HepG2 (cell line): ENCODE results near the gene SIRT1. TPM values are rescaled to one million over a fixed set of nuclear protein-coding genes. Genes with fewer than 3 reads are reported as not detected.
A peak's percentile ranks its signal among the peaks of the same experiment; 100 is the strongest.

Experiments
- ADNP ChIP-seq: sonication (generic); formaldehyde crosslinking; IDR thresholded peaks from 2 replicates; pipeline ENCODE4 v1.4.0; 2020; ENCODE audit warnings: missing genetic modification reagents
- CENPX ChIP-seq: sonication (generic); formaldehyde crosslinking; IDR thresholded peaks from 2 replicates; pipeline ENCODE4 v1.9.0; 2021; ENCODE audit warnings: mild to moderate bottlenecking, missing genetic modification reagents, moderate library complexity
- CREM ChIP-seq, 2 experiments: sonication (generic) in 1 of 2; formaldehyde crosslinking in 1 of 2; IDR thresholded peaks; 2 replicates each; pipeline versions ENCODE4 v1.4.0 to v1.6.1; 2016 to 2020; ENCODE audit warnings: antibody characterized with exemption in 1 of 2, mild to moderate bottlenecking in 1 of 2, missing genetic modification reagents in 1 of 2
- DR1 ChIP-seq: sonication (generic); formaldehyde crosslinking; IDR thresholded peaks from 2 replicates; pipeline ENCODE4 v1.8.0; 2021; ENCODE audit warnings: mild to moderate bottlenecking, missing genetic modification reagents, inconsistent platforms
- GATA4 ChIP-seq: sonication (generic); IDR thresholded peaks from 2 replicates; pipeline ENCODE4 v1.6.1; 2016; ENCODE audit warnings: antibody characterized with exemption, low read depth, borderline replicate concordance
- GLI4 ChIP-seq: sonication (generic); formaldehyde crosslinking; IDR thresholded peaks from 2 replicates; pipeline ENCODE4 v1.5.1; 2020; ENCODE audit warnings: missing genetic modification reagents, mild to moderate bottlenecking, moderate library complexity, borderline replicate concordance
- HNF4A ChIP-seq: sonication (generic); formaldehyde crosslinking; IDR thresholded peaks from 2 replicates; pipeline ENCODE4 v1.4.0; 2020; ENCODE audit warnings: missing genetic modification reagents
- HNRNPLL ChIP-seq: fragments of 200-400 bp; formaldehyde crosslinking; IDR thresholded peaks from 2 replicates; pipeline ENCODE4 v1.6.1; 2017; ENCODE audit warnings: mild to moderate bottlenecking, low read depth, low read length; ENCODE audit not compliant: poor library complexity, severe bottlenecking
- IRX3 ChIP-seq: sonication (generic); formaldehyde crosslinking; IDR thresholded peaks from 2 replicates; pipeline ENCODE4 v1.8.1; 2023; ENCODE audit warnings: mild to moderate bottlenecking, low read depth, missing genetic modification reagents, borderline replicate concordance
- KDM5B ChIP-seq: sonication (generic); formaldehyde crosslinking; IDR thresholded peaks from 2 replicates; pipeline ENCODE4 v1.4.0; 2020; ENCODE audit warnings: missing genetic modification reagents, mild to moderate bottlenecking, borderline replicate concordance
- NAIF1 ChIP-seq: sonication (generic); formaldehyde crosslinking; IDR thresholded peaks from 2 replicates; pipeline ENCODE4 v1.5.0; 2020; ENCODE audit warnings: mild to moderate bottlenecking, missing genetic modification reagents, borderline replicate concordance
- NFE2L1 ChIP-seq: sonication (generic); formaldehyde crosslinking; IDR thresholded peaks from 2 replicates; pipeline ENCODE4 v1.4.0; 2020; ENCODE audit warnings: missing genetic modification reagents, mild to moderate bottlenecking, borderline replicate concordance
- RFXAP ChIP-seq: sonication (generic); formaldehyde crosslinking; IDR thresholded peaks from 2 replicates; pipeline ENCODE4 v1.4.0; 2020; ENCODE audit warnings: missing genetic modification reagents, borderline replicate concordance
- ZFP90 ChIP-seq: sonication (generic); formaldehyde crosslinking; IDR thresholded peaks from 2 replicates; pipeline ENCODE4 v1.8.0; 2022; ENCODE audit warnings: missing genetic modification reagents, mild to moderate bottlenecking, inconsistent platforms, borderline replicate concordance
- ZNF138 ChIP-seq: sonication (generic); formaldehyde crosslinking; IDR thresholded peaks from 2 replicates; pipeline ENCODE4 v1.5.0; 2020; ENCODE audit warnings: mild to moderate bottlenecking, low read depth, missing genetic modification reagents
- ZNF547 ChIP-seq: sonication (generic); formaldehyde crosslinking; IDR thresholded peaks from 2 replicates; pipeline ENCODE4 v1.5.1; 2020; ENCODE audit warnings: mild to moderate bottlenecking, missing genetic modification reagents
- ZNF670 ChIP-seq: sonication (generic); formaldehyde crosslinking; IDR thresholded peaks from 2 replicates; pipeline ENCODE4 v1.8.0; 2022; ENCODE audit warnings: mild to moderate bottlenecking, missing genetic modification reagents, borderline replicate concordance
- ZNF766 ChIP-seq: sonication (generic); formaldehyde crosslinking; IDR thresholded peaks from 2 replicates; pipeline ENCODE4 v1.5.0; 2020; ENCODE audit warnings: missing genetic modification reagents, borderline replicate concordance
- ZNF790 ChIP-seq: sonication (generic); formaldehyde crosslinking; IDR thresholded peaks from 2 replicates; pipeline ENCODE4 v1.8.0; 2022; ENCODE audit warnings: missing genetic modification reagents, mild to moderate bottlenecking, borderline replicate concordance
- polyA plus RNA-seq, 8 experiments: library from polyadenylated mRNA; depleted of rRNA in 3 of 8; stranded (reverse) in 7 of 8; unstranded in 1 of 8; fragments of >200 nt; fragmentation: Illumina TruSeq in 4 of 8; extraction: Trizol in 4 of 8; gene quantifications; 2 replicates each; pipeline versions ENCODE4 v1.2.1 to v1.2.3, GENCODE V29; 2011 to 2016; ENCODE audit warnings: low read depth in 4 of 8, missing spikeins in 1 of 8, mixed read lengths in 1 of 8; ENCODE audit not compliant: insufficient read depth in 1 of 8
- total RNA-seq, 5 experiments: library from RNA; depleted of rRNA; stranded (reverse); fragments of >200 nt; fragmentation: Illumina TruSeq; extraction: Trizol; gene quantifications; 2 replicates each; pipeline ENCODE4 v1.2.3, GENCODE V29; 2016; ENCODE audit warnings: low read depth in 1 of 5
- TF ChIP-seq, protein P1 (sequence below): sonication (generic); formaldehyde crosslinking; IDR thresholded peaks from 2 replicates; pipeline ENCODE4 v1.4.0; 2020; ENCODE audit warnings: mild to moderate bottlenecking, missing genetic modification reagents
- TF ChIP-seq, protein P2 (sequence below): sonication (generic); formaldehyde crosslinking; IDR thresholded peaks from 2 replicates; pipeline ENCODE4 v1.5.1; 2020; ENCODE audit warnings: mild to moderate bottlenecking, moderate library complexity, missing genetic modification reagents
- TF ChIP-seq, protein P3 (sequence below): IDR thresholded peaks from 2 replicates; pipeline ENCODE4 v1.6.1; 2016; ENCODE audit warnings: missing compliant biosample characterization, missing genetic modification reagents, borderline replicate concordance
- TF ChIP-seq, protein P4 (sequence below): sonication (generic); formaldehyde crosslinking; IDR thresholded peaks from 2 replicates; pipeline ENCODE4 v1.5.0; 2020; ENCODE audit warnings: mild to moderate bottlenecking, missing genetic modification reagents

Gene SIRT1
- total and polyA plus RNA-seq, 2 of the 13 experiments (the other 11 are each of a cell fraction or from before 2014, with no cell fraction given) = 9.4 to 10.2 TPM

- TF ChIP-seq GATA4 (no peak), ZNF766 (no peak), IRX3 (no peak), ZFP90 (CRISPR knock-in tag) (no peak), GLI4 (CRISPR knock-in tag) (no peak), ZNF138 (CRISPR knock-in tag) (no peak), NAIF1 (CRISPR knock-in tag) (0 out of 2 replicates have a peak, but pooled peaks have one; percentile 37), CENPX (CRISPR knock-in tag) (no peak), HNF4A (CRISPR knock-in tag) (no peak), RFXAP (CRISPR knock-in tag) (no peak), ZNF547 (CRISPR knock-in tag) (peak; percentile 14; the same call in 1 of the 2 replicates), ZNF670 (no peak), NFE2L1 (CRISPR knock-in tag) (no peak), ZNF790 (no peak), DR1 (CRISPR knock-in tag) (peak; percentile 29), KDM5B (CRISPR knock-in tag) (peak; percentile 56; the same call in 1 of the 2 replicates), ADNP (CRISPR knock-in tag) (no peak), CREM (IDR thresholded peaks at IDR 0.05) (peak; percentile 84), CREM (CRISPR knock-in tag; IDR thresholded peaks at IDR 0.05) (no peak), HNRNPLL (no peak)
- TF ChIP-seq, protein P1, sequence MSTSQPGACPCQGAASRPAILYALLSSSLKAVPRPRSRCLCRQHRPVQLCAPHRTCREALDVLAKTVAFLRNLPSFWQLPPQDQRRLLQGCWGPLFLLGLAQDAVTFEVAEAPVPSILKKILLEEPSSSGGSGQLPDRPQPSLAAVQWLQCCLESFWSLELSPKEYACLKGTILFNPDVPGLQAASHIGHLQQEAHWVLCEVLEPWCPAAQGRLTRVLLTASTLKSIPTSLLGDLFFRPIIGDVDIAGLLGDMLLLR (CRISPR knock-in tag) = no peak; the same call in 1 of the 2 replicates
- TF ChIP-seq, protein P2, sequence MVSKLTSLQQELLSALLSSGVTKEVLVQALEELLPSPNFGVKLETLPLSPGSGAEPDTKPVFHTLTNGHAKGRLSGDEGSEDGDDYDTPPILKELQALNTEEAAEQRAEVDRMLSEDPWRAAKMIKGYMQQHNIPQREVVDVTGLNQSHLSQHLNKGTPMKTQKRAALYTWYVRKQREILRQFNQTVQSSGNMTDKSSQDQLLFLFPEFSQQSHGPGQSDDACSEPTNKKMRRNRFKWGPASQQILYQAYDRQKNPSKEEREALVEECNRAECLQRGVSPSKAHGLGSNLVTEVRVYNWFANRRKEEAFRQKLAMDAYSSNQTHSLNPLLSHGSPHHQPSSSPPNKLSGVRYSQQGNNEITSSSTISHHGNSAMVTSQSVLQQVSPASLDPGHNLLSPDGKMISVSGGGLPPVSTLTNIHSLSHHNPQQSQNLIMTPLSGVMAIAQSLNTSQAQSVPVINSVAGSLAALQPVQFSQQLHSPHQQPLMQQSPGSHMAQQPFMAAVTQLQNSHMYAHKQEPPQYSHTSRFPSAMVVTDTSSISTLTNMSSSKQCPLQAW (CRISPR knock-in tag) = no peak
- TF ChIP-seq, protein P3, sequence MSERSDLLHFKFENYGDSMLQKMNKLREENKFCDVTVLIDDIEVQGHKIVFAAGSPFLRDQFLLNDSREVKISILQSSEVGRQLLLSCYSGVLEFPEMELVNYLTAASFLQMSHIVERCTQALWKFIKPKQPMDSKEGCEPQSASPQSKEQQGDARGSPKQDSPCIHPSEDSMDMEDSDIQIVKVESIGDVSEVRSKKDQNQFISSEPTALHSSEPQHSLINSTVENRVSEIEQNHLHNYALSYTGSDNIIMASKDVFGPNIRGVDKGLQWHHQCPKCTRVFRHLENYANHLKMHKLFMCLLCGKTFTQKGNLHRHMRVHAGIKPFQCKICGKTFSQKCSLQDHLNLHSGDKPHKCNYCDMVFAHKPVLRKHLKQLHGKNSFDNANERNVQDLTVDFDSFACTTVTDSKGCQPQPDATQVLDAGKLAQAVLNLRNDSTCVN (CRISPR knock-in tag) = 0 out of 2 replicates have a peak, but pooled peaks have one; percentile 20
- TF ChIP-seq, protein P4, sequence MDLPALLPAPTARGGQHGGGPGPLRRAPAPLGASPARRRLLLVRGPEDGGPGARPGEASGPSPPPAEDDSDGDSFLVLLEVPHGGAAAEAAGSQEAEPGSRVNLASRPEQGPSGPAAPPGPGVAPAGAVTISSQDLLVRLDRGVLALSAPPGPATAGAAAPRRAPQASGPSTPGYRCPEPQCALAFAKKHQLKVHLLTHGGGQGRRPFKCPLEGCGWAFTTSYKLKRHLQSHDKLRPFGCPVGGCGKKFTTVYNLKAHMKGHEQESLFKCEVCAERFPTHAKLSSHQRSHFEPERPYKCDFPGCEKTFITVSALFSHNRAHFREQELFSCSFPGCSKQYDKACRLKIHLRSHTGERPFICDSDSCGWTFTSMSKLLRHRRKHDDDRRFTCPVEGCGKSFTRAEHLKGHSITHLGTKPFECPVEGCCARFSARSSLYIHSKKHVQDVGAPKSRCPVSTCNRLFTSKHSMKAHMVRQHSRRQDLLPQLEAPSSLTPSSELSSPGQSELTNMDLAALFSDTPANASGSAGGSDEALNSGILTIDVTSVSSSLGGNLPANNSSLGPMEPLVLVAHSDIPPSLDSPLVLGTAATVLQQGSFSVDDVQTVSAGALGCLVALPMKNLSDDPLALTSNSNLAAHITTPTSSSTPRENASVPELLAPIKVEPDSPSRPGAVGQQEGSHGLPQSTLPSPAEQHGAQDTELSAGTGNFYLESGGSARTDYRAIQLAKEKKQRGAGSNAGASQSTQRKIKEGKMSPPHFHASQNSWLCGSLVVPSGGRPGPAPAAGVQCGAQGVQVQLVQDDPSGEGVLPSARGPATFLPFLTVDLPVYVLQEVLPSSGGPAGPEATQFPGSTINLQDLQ (CRISPR knock-in tag) = no peak
Measured at GRCh38 chr10:67849331-67850011, 35.0 kb upstream of the SIRT1 start (continued).
